HepG2 (cell line): ENCODE results near the gene MRPS31. TPM values are rescaled to one million over a fixed set of nuclear protein-coding genes. Genes with fewer than 3 reads are reported as not detected.

Source experiments
- CREM ChIP-seq, 2 experiments: sonication (generic) in 1 of 2; formaldehyde crosslinking in 1 of 2; IDR thresholded peaks; 2 replicates each; pipeline versions ENCODE4 v1.4.0 to v1.6.1; 2016 to 2020; ENCODE audit warnings: antibody characterized with exemption in 1 of 2, mild to moderate bottlenecking in 1 of 2, missing genetic modification reagents in 1 of 2
- DRAP1 ChIP-seq: IDR thresholded peaks from 2 replicates; pipeline ENCODE4 v1.6.1; 2016; ENCODE audit warnings: missing genetic modification reagents, missing compliant biosample characterization
- FOSL2 ChIP-seq: sonication (generic); formaldehyde crosslinking; IDR thresholded peaks from 2 replicates; pipeline ENCODE4 v1.4.0; 2020; ENCODE audit warnings: missing genetic modification reagents
- GFI1 ChIP-seq: sonication (generic); formaldehyde crosslinking; IDR thresholded peaks from 2 replicates; pipeline ENCODE4 v1.5.0; 2020; ENCODE audit warnings: missing genetic modification reagents, mild to moderate bottlenecking, borderline replicate concordance
- HNF4G ChIP-seq, 2 experiments: sonication (generic) in 1 of 2; formaldehyde crosslinking in 1 of 2; IDR thresholded peaks; 2 replicates each; pipeline versions ENCODE4 v1.4.0 to v1.6.1; 2011 to 2020; ENCODE audit warnings: borderline replicate concordance in 2 of 2, low read depth in 2 of 2, mild to moderate bottlenecking in 2 of 2, low read length in 1 of 2, missing genetic modification reagents in 1 of 2, moderate library complexity in 1 of 2
- IRF9 ChIP-seq: sonication (generic); formaldehyde crosslinking; IDR thresholded peaks from 2 replicates; pipeline ENCODE4 v1.8.0; 2022; ENCODE audit warnings: missing genetic modification reagents, mild to moderate bottlenecking, borderline replicate concordance
- KMT2A ChIP-seq: sonication (generic); formaldehyde crosslinking; IDR thresholded peaks from 2 replicates; pipeline ENCODE4 v1.4.0; 2020; ENCODE audit warnings: missing genetic modification reagents
- SP5 ChIP-seq: IDR thresholded peaks from 2 replicates; pipeline ENCODE4 v1.6.1; 2016; ENCODE audit warnings: low read depth, borderline replicate concordance
- THAP8 ChIP-seq: sonication (generic); formaldehyde crosslinking; IDR thresholded peaks from 2 replicates; pipeline ENCODE4 v1.5.1; 2020; ENCODE audit warnings: missing genetic modification reagents, mild to moderate bottlenecking, borderline replicate concordance
- TOPORS ChIP-seq: sonication (generic); formaldehyde crosslinking; IDR thresholded peaks from 2 replicates; pipeline ENCODE4 v1.8.0; 2023; ENCODE audit warnings: mild to moderate bottlenecking, missing genetic modification reagents
- YY1 ChIP-seq: IDR thresholded peaks from 2 replicates; pipeline ENCODE4 v1.6.1; 2011; ENCODE audit warnings: low read length, low read depth, moderate library complexity, mild to moderate bottlenecking; ENCODE audit not compliant: insufficient read depth, insufficient replicate concordance
- ZFP36L1 ChIP-seq: sonication (generic); formaldehyde crosslinking; IDR thresholded peaks from 2 replicates; pipeline ENCODE4 v1.8.0; 2022; ENCODE audit warnings: mild to moderate bottlenecking, missing genetic modification reagents, moderate library complexity
- ZFP82 ChIP-seq: sonication (generic); formaldehyde crosslinking; IDR thresholded peaks from 2 replicates; pipeline ENCODE4 v1.5.1; 2020; ENCODE audit warnings: mild to moderate bottlenecking, missing genetic modification reagents, borderline replicate concordance
- ZNF143 ChIP-seq: sonication (generic); formaldehyde crosslinking; IDR thresholded peaks from 2 replicates; pipeline ENCODE4 v1.4.0; 2020; ENCODE audit warnings: missing genetic modification reagents
- ZNF263 ChIP-seq: sonication (generic); formaldehyde crosslinking; IDR thresholded peaks from 2 replicates; pipeline ENCODE4 v1.4.0; 2020; ENCODE audit warnings: missing genetic modification reagents
- ZNF274 ChIP-seq: sonication (generic); formaldehyde crosslinking; IDR thresholded peaks from 2 replicates; pipeline ENCODE4 v1.5.1; 2020; ENCODE audit warnings: mild to moderate bottlenecking, missing genetic modification reagents
- ZNF276 ChIP-seq: sonication (generic); formaldehyde crosslinking; IDR thresholded peaks from 2 replicates; pipeline ENCODE4 v1.4.0; 2020; ENCODE audit warnings: mild to moderate bottlenecking, low read depth, missing genetic modification reagents
- ZNF546 ChIP-seq: sonication (generic); formaldehyde crosslinking; conservative IDR thresholded peaks from 2 replicates; pipeline ENCODE4 v1.8.1; 2023; ENCODE audit warnings: mild to moderate bottlenecking, missing genetic modification reagents
- ZNF550 ChIP-seq: sonication (generic); formaldehyde crosslinking; IDR thresholded peaks from 2 replicates; pipeline ENCODE4 v1.4.0; 2020; ENCODE audit warnings: mild to moderate bottlenecking, missing genetic modification reagents, borderline replicate concordance
- ZNF761 ChIP-seq: sonication (generic); formaldehyde crosslinking; conservative IDR thresholded peaks from 2 replicates; pipeline ENCODE4 v1.4.0; 2020; ENCODE audit warnings: mild to moderate bottlenecking, missing genetic modification reagents
- ZNF891 ChIP-seq: sonication (generic); formaldehyde crosslinking; IDR thresholded peaks from 2 replicates; pipeline ENCODE4 v1.5.0; 2020; ENCODE audit warnings: mild to moderate bottlenecking, missing genetic modification reagents
- ZSCAN29 ChIP-seq: sonication (generic); formaldehyde crosslinking; conservative IDR thresholded peaks from 2 replicates; pipeline ENCODE4 v1.4.0; 2020; ENCODE audit warnings: mild to moderate bottlenecking, missing genetic modification reagents
- ZZZ3 ChIP-seq: sonication (generic); formaldehyde crosslinking; IDR thresholded peaks from 2 replicates; pipeline ENCODE4 v1.4.0; 2020; ENCODE audit warnings: missing genetic modification reagents, mild to moderate bottlenecking, borderline replicate concordance
- polyA plus RNA-seq, 8 experiments: library from polyadenylated mRNA; depleted of rRNA in 3 of 8; stranded (reverse) in 7 of 8; unstranded in 1 of 8; fragments of >200 nt; fragmentation: Illumina TruSeq in 4 of 8; extraction: Trizol in 4 of 8; gene quantifications; 2 replicates each; pipeline versions ENCODE4 v1.2.1 to v1.2.3, GENCODE V29; 2011 to 2016; ENCODE audit warnings: low read depth in 4 of 8, missing spikeins in 1 of 8, mixed read lengths in 1 of 8; ENCODE audit not compliant: insufficient read depth in 1 of 8
- total RNA-seq, 5 experiments: library from RNA; depleted of rRNA; stranded (reverse); fragments of >200 nt; fragmentation: Illumina TruSeq; extraction: Trizol; gene quantifications; 2 replicates each; pipeline ENCODE4 v1.2.3, GENCODE V29; 2016; ENCODE audit warnings: low read depth in 1 of 5

The MRPS31 gene
- total and polyA plus RNA-seq, 2 of the 13 experiments (the other 11 are each of a cell fraction or from before 2014, with no cell fraction given), result 23.7 to 34.1 TPM

GRCh38 chr13:40789275-40790153, 18.5 kb upstream of the MRPS31 start, which contains the start of gene SLC25A15 (continued):
- TF ChIP-seq GFI1 (CRISPR knock-in tag) (no peak), ZZZ3 (CRISPR knock-in tag) (no peak), ZSCAN29 (CRISPR knock-in tag) (peak; percentile 78), ZNF761 (CRISPR knock-in tag) (peak; percentile 85), ZNF550 (CRISPR knock-in tag) (no peak), DRAP1 (CRISPR knock-in tag) (peak; percentile 38; the same call in 1 of the 2 replicates), ZFP82 (no peak; the same call in 1 of the 2 replicates), FOSL2 (peak; percentile 29), HNF4G (IDR thresholded peaks at IDR 0.05; ENCODE audit: borderline replicate concordance, low read depth, low read length) (no peak), HNF4G (CRISPR knock-in tag; IDR thresholded peaks at IDR 0.05; ENCODE audit: borderline replicate concordance, low read depth) (peak; percentile 42; the same call in 1 of the 2 replicates), YY1 (peak; percentile 77), ZNF274 (CRISPR knock-in tag) (0 out of 2 replicates have a peak, but pooled peaks have one; percentile 20), ZNF891 (CRISPR knock-in tag) (no peak), SP5 (CRISPR knock-in tag) (peak; percentile 62; the same call in 1 of the 2 replicates), KMT2A (no peak; the same call in 1 of the 2 replicates), ZNF546 (peak; percentile 81; the same call in 1 of the 2 replicates), ZFP36L1 (CRISPR knock-in tag) (no peak; the same call in 1 of the 2 replicates), IRF9 (CRISPR knock-in tag) (0 out of 2 replicates have a peak, but pooled peaks have one; percentile 2), CREM (IDR thresholded peaks at IDR 0.05) (no peak), CREM (CRISPR knock-in tag; IDR thresholded peaks at IDR 0.05) (no peak), ZNF263 (0 out of 2 replicates have a peak, but pooled peaks have one; percentile 24), ZNF276 (CRISPR knock-in tag) (peak; percentile 75; the same call in 1 of the 2 replicates), THAP8 (CRISPR knock-in tag) (no peak), TOPORS (CRISPR knock-in tag) (peak; percentile 73; the same call in 1 of the 2 replicates), ZNF143 (CRISPR knock-in tag) (no peak)
